ENCODE data around the gene RNF112. TPM values are rescaled to one million over a fixed set of nuclear protein-coding genes. Genes with fewer than 3 reads are reported as not detected.

The RNF112 gene
- total and polyA plus RNA-seq, 2 of the 13 experiments (the other 11 are each of a cell fraction or from before 2014, with no cell fraction given) = 0.05 TPM; not detected in 1

GRCh38 chr17:19362277-19363113 lies 48.5 kb upstream of the RNF112 start, which contains the start of gene B9D1 (continued):
- no peak for TF ChIP-seq ZFP62 (CRISPR knock-in tag; IDR thresholded peaks at IDR 0.05)
- TF ChIP-seq GLMP (CRISPR knock-in tag; IDR thresholded peaks at IDR 0.05; ENCODE audit: borderline replicate concordance) = no peak
- no peak for TF ChIP-seq ZNF567 (CRISPR knock-in tag; IDR thresholded peaks at IDR 0.05; ENCODE audit: borderline replicate concordance)
- TF ChIP-seq DZIP1 (CRISPR knock-in tag; IDR thresholded peaks at IDR 0.05) = peak; percentile 92; the same call in 1 of the 2 replicates
- no peak for TF ChIP-seq PPARG (CRISPR knock-in tag; conservative IDR thresholded peaks at IDR 0.05)
- peak; percentile 84 for TF ChIP-seq ZBTB10 (CRISPR knock-in tag; IDR thresholded peaks at IDR 0.05; ENCODE audit: borderline replicate concordance)
- TF ChIP-seq THAP8 (CRISPR knock-in tag; IDR thresholded peaks at IDR 0.05; ENCODE audit: borderline replicate concordance) = 0 out of 2 replicates have a peak, but pooled peaks have one; percentile 27
- TF ChIP-seq FLYWCH1 (CRISPR knock-in tag; IDR thresholded peaks at IDR 0.05) = no peak
- peak; percentile 98 for TF ChIP-seq KDM3A (CRISPR knock-in tag; IDR thresholded peaks at IDR 0.05; ENCODE audit: low read depth)
- TF ChIP-seq HNF4G (IDR thresholded peaks at IDR 0.05; ENCODE audit: borderline replicate concordance, low read depth, low read length) = no peak
- no peak for TF ChIP-seq HNF4G (CRISPR knock-in tag; IDR thresholded peaks at IDR 0.05; ENCODE audit: borderline replicate concordance, low read depth)
- TF ChIP-seq ZNF790 (CRISPR knock-in tag; IDR thresholded peaks at IDR 0.05; ENCODE audit: borderline replicate concordance) = no peak; the same call in none of the 2 replicates
- TF ChIP-seq NCOR1 (IDR thresholded peaks at IDR 0.05; ENCODE audit: borderline replicate concordance, low read length) = no peak
- TF ChIP-seq ZNF343 (CRISPR knock-in tag; IDR thresholded peaks at IDR 0.05) = no peak
- no peak for TF ChIP-seq ZNF839 (CRISPR knock-in tag; IDR thresholded peaks at IDR 0.05; ENCODE audit: borderline replicate concordance)
- no peak for TF ChIP-seq HMGA1 (CRISPR knock-in tag; conservative IDR thresholded peaks at IDR 0.05)
- peak; percentile 12; the same call in 1 of the 2 replicates for TF ChIP-seq FOXP4 (CRISPR knock-in tag; IDR thresholded peaks at IDR 0.05)
- TF ChIP-seq EHMT2 (IDR thresholded peaks at IDR 0.05; ENCODE audit: borderline replicate concordance, low read depth, low read length) = no peak
- no peak for TF ChIP-seq ELF1 (CRISPR knock-in tag; IDR thresholded peaks at IDR 0.05)
- TF ChIP-seq PHB2 (IDR thresholded peaks at IDR 0.05; ENCODE audit: partially characterized antibody) = no peak

All from HepG2 (cell line).